Ovary (tissue), 9 donors: ENCODE measurements around the gene CDK10. TPM values are rescaled to one million over a fixed set of nuclear protein-coding genes. Genes with fewer than 3 reads are reported as not detected.

Experiments used
- DNase-seq, 5 donors: peaks; one replicate each; pipeline ENCODE4 v3.0.0-alpha.2; 2019 to 2020
- H3K27ac ChIP-seq, 2 donors: fragments of 200-600 bp; one replicate each; pipeline versions ENCODE4 v1.5.1 to v1.8.0; 2019 to 2022
- H3K27me3 ChIP-seq: fragments of 200-600 bp; one replicate; pipeline ENCODE4 v1.8.0; 2022
- H3K36me3 ChIP-seq: fragments of 200-600 bp; sonication (generic); one replicate; pipeline ENCODE4 v1.5.1; 2019
- H3K4me1 ChIP-seq: one replicate; pipeline ENCODE4 v1.8.1; 2013; ENCODE audit warnings: mild to moderate bottlenecking, moderate library complexity; ENCODE audit not compliant: insufficient read depth
- H3K4me3 ChIP-seq: fragments of 200-600 bp; sonication (generic); one replicate; pipeline ENCODE4 v1.5.1; 2017
- H3K9me3 ChIP-seq, 2 donors: fragments of 200-600 bp in 1 of 2; sonication (generic) in 1 of 2; one replicate each; pipeline versions ENCODE4 v1.5.1 to v1.8.1; 2013 to 2019; ENCODE audit warnings: mild to moderate bottlenecking in 1 of 2, moderate library complexity in 1 of 2
- CTCF ChIP-seq, 3 donors: fragments of 450-650 bp in 2 of 3; fragments of 200-600 bp in 1 of 3; IDR thresholded peaks; one replicate each; pipeline versions ENCODE4 v1.5.1 to v1.8.0; 2016 to 2022; ENCODE audit warnings: antibody characterized with exemption in 3 of 3, mild to moderate bottlenecking in 1 of 3
- EP300 ChIP-seq: sonication (generic); formaldehyde crosslinking; IDR thresholded peaks from one replicate; pipeline ENCODE4 v1.6.1; 2017; ENCODE audit warnings: antibody characterized with exemption
- POLR2A ChIP-seq: fragments of 450-650 bp; IDR thresholded peaks from one replicate; pipeline ENCODE4 v1.6.1; 2017; ENCODE audit warnings: antibody characterized with exemption, mild to moderate bottlenecking, moderate library complexity
- WGBS, 3 donors: extraction: QIAGEN DNeasy Blood & Tissue Kit in 1 of 3; methylation state at CpG; one replicate each; pipeline versions ENCODE4 v1.1.5 to v1.1.7; 2013 to 2017; 5-methylcytosine and 5-hydroxymethylcytosine counted together
- intact Hi-C, 4 donors: fragments of 100-400 bp; cut with DNase I; formaldehyde crosslinking; loops; one replicate each; pipeline versions ENCODE4 v1.11.0 to v1.15.1; 2022 to 2023
- polyA plus RNA-seq, 2 donors: library from polyadenylated mRNA; stranded (reverse); fragments of 200-250 nt in 1 of 2; fragments of 350-450 nt in 1 of 2; fragmentation: Illumina TruSeq in 1 of 2; extraction: RNeasy Lipid Tissue Mini Kit (QIAGEN cat#74804) in 1 of 2; gene quantifications; one replicate each; pipeline ENCODE4 v1.2.3, GENCODE V29; 2013 to 2014
- total RNA-seq, 7 donors: library from RNA; depleted of rRNA in 2 of 7; stranded (reverse); fragments of >200 nt in 2 of 7; fragmentation: NEBNext Ultra II Directional in 3 of 7; extraction: Animal tissue kit (Norgen Biotek cat#: 25700) in 3 of 7; gene quantifications; one replicate each; pipeline versions ENCODE4 v1.1.0 to v1.2.4, GENCODE V29; 2016 to 2023
- donor health status: DM: no; HTN: no; CAD: no; lungs with moderate emphysema.
- donor health status: DM: no; HTN: no; CAD: no.
- donor health status: Bipolar disorder and iron deficiency.
- donor health status: DM: yes; HTN: yes; CAD: no.
- donor health status: DM: no; HTN: no; CAD: no.
- donor health status: DM: yes; HTN: yes; CAD: no.

Gene CDK10
- total and polyA plus RNA-seq, 9 donors, result 16.9 to 62.1 (median 51.9) TPM

GRCh38 chr16:89736554-89736953 lies 50.1 kb downstream of the CDK10 start:
- Histone ChIP-seq H3K4me1 (no peaks in the 10 kb centered on the region), H3K27ac (no peak overlapping the region), H3K36me3 (no peaks in the 10 kb centered on the region), H3K4me3 (no peak overlapping the region), H3K27me3 (no peaks in the 10 kb centered on the region), H3K9me3 (no peaks in the 10 kb centered on the region)
- no peak for DNase-seq
- intact Hi-C loops, result no loop called here
- 88 to 100% (median 96%) methylated on average over 3 of the region's 3 CpGs for WGBS, 3 donors
- no peak for TF ChIP-seq CTCF (IDR thresholded peaks at IDR 0.05)
- no peak for TF ChIP-seq EP300
- no peak for TF ChIP-seq POLR2A

- H3K9me3 ChIP-seq, result no peaks in the 10 kb centered on the region
- H3K4me3 ChIP-seq, result no peak overlapping the region
- intact Hi-C loops, result no loop called here
- no peak for DNase-seq
- TF ChIP-seq CTCF (IDR thresholded peaks at IDR 0.05), result no peak
- no peak for TF ChIP-seq EP300
- TF ChIP-seq POLR2A, result no peak
- H3K27me3 ChIP-seq, result no peaks in the 10 kb centered on the region
- WGBS, 3 donors, result 88 to 91% (median 89%) methylated on average over 20 of the region's 20 CpGs
- H3K4me1 ChIP-seq, result no peaks in the 10 kb centered on the region
- no peak overlapping the region for H3K27ac ChIP-seq
- H3K36me3 ChIP-seq, result no peaks in the 10 kb centered on the region
Observed at GRCh38 chr16:89737341-89738071, 51.0 kb downstream of the CDK10 start.

- Histone ChIP-seq H3K4me1 (no peaks in the 10 kb centered on the region), H3K4me3 (no peak overlapping the region), H3K27ac (no peak overlapping the region), H3K27me3 (no peaks in the 10 kb centered on the region), H3K36me3 (no peaks in the 10 kb centered on the region), H3K9me3 (no peaks in the 10 kb centered on the region)
- intact Hi-C loops, result no loop called here
- DNase-seq, result no peak
- TF ChIP-seq CTCF (IDR thresholded peaks at IDR 0.05), result no peak
- WGBS, 3 donors, result 86 to 94% (median 88%) methylated on average over 14 of the region's 14 CpGs
Observed at GRCh38 chr16:89738072-89738377, 51.5 kb downstream of the CDK10 start.

- TF ChIP-seq CTCF (IDR thresholded peaks at IDR 0.05) (no peak), EP300 (no peak)
- Histone ChIP-seq H3K9me3 (no peaks in the 10 kb centered on the region), H3K4me3 (no peak overlapping the region), H3K36me3 (no peaks in the 10 kb centered on the region), H3K27ac (no peak overlapping the region), H3K4me1 (no peaks in the 10 kb centered on the region), H3K27me3 (no peaks in the 10 kb centered on the region)
- intact Hi-C loops, result no loop called here
- 74% methylated on average over 20 of the region's 20 CpGs for WGBS, 3 donors
- no peak for DNase-seq
Observed at GRCh38 chr16:89738538-89739317, 52.2 kb downstream of the CDK10 start.
